Duodenal mucosa (tissue), 2 donors: Measurements from ENCODE around the gene ATP2A2.

Experiments used
- H3K27ac ChIP-seq: one replicate; pipeline ENCODE4 v1.7.0; 2013; ENCODE audit warnings: low read depth, low read length
- H3K27me3 ChIP-seq, 2 donors: one replicate each; pipeline ENCODE4 v1.7.0; 2013; ENCODE audit warnings: low read length in 2 of 2, control low read depth in 1 of 2; ENCODE audit not compliant: insufficient read depth in 2 of 2, control insufficient read depth in 1 of 2
- H3K36me3 ChIP-seq, 2 donors: one replicate each; pipeline ENCODE4 v1.7.0; 2013; ENCODE audit warnings: low read length in 2 of 2, control low read depth in 1 of 2; ENCODE audit not compliant: insufficient read depth in 2 of 2, control insufficient read depth in 1 of 2
- H3K4me1 ChIP-seq, 2 donors: one replicate each; pipeline ENCODE4 v1.7.0; 2013; ENCODE audit warnings: low read length in 2 of 2, control low read depth in 1 of 2; ENCODE audit not compliant: insufficient read depth in 2 of 2, control insufficient read depth in 1 of 2
- H3K4me3 ChIP-seq, 2 donors: one replicate each; pipeline ENCODE4 v1.7.0; 2013; ENCODE audit warnings: low read length in 2 of 2, low read depth in 1 of 2
- H3K9ac ChIP-seq, 2 donors: one replicate each; pipeline ENCODE4 v1.7.0; 2013; ENCODE audit warnings: low read length in 2 of 2, low read depth in 1 of 2
- H3K9me3 ChIP-seq, 2 donors: one replicate each; pipeline ENCODE4 v1.7.0; 2013; ENCODE audit warnings: low read length in 2 of 2, control low read depth in 1 of 2; ENCODE audit not compliant: control insufficient read depth in 1 of 2

Gene ATP2A2

GRCh38 chr12:110289044-110289710, 8.1 kb downstream of the ATP2A2 start:
- Histone ChIP-seq H3K27me3 (no peaks in the 10 kb centered on the region), H3K27ac (peak overlapping the region; percentile 37), H3K36me3 (peaks cover 12 to 46% of the 10 kb centered on the region in 2 donors), H3K9ac (no peak overlapping the region), H3K4me1 (peaks cover 11 to 36% of the 10 kb centered on the region in 2 donors), H3K9me3 (no peaks in the 10 kb centered on the region), H3K4me3 (no peak overlapping the region)

DNA sequence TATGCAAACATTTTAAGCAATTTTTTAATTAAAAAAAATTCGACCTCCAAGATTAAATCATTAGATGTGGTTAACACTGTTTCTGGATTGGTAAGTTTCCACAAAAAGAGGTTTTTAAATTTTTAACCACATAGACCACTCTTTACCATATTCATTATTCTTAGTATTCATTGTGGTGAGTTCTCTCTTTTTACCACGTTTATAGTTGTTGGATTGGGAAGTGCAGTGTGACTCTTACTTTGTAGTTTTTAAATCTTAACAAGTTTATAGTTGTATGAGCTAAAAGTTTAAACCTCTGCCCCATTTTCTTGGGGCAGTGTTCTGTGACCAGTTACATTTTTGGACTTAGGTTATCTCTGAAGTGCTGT, 8.6 kb downstream of the ATP2A2 start:
- Histone ChIP-seq H3K9ac (no peak overlapping the region), H3K4me1 (peaks cover 8 to 31% of the 10 kb centered on the region in 2 donors), H3K27ac (no peak overlapping the region), H3K9me3 (no peaks in the 10 kb centered on the region), H3K36me3 (peaks cover 12 to 52% of the 10 kb centered on the region in 2 donors), H3K27me3 (no peaks in the 10 kb centered on the region), H3K4me3 (no peak overlapping the region)

GRCh38 chr12:110301065-110301806, 20.2 kb downstream of the ATP2A2 start:
- no peaks in the 10 kb centered on the region for H3K27me3 ChIP-seq
- H3K4me1 ChIP-seq = peaks cover 3 to 18% of the 10 kb centered on the region in 2 donors
- H3K9ac ChIP-seq = peak overlapping the region in 1 of 2 donors; percentile 26
- H3K36me3 ChIP-seq = peaks cover 38 to 87% of the 10 kb centered on the region in 2 donors
- no peaks in the 10 kb centered on the region for H3K9me3 ChIP-seq
- H3K4me3 ChIP-seq = no peak overlapping the region
- no peak overlapping the region for H3K27ac ChIP-seq

DNA sequence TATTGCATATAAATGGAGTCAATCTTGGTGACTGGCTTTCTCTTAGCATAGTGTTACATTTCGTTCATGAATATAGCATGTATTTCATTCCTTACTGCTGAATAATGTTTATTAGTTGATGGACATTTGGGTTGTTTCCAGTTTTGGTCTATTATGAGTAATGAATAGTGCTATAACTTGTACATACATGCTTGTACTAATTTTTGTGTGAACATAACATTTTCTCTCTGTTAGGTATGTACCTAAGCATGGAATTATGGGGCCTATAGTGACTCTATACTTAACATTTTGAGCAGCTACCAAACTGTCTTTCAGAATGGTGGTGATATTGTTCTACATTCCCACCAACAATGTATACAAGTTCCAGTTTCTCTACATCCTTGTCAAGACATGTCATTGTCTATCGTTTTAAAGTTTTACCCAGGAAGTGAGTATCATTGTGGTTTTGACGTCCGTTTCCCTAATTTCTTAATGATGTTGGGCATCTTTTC, 23.1 kb downstream of the ATP2A2 start:
- Histone ChIP-seq H3K36me3 (peaks cover 14 to 70% of the 10 kb centered on the region in 2 donors), H3K27me3 (no peaks in the 10 kb centered on the region), H3K4me3 (no peak overlapping the region), H3K9me3 (no peaks in the 10 kb centered on the region), H3K27ac (no peak overlapping the region), H3K9ac (no peak overlapping the region), H3K4me1 (peaks cover 3 to 26% of the 10 kb centered on the region in 2 donors)

- Histone ChIP-seq H3K9ac (no peak overlapping the region), H3K4me1 (peaks cover 3 to 23% of the 10 kb centered on the region in 2 donors), H3K27ac (no peak overlapping the region), H3K27me3 (no peaks in the 10 kb centered on the region), H3K9me3 (no peaks in the 10 kb centered on the region), H3K4me3 (no peak overlapping the region), H3K36me3 (peaks cover 6 to 40% of the 10 kb centered on the region in 2 donors)
Observed at GRCh38 chr12:110307372-110307771, 26.3 kb downstream of the ATP2A2 start.

GRCh38 chr12:110310763-110311162, 29.7 kb downstream of the ATP2A2 start:
- H3K9ac ChIP-seq = no peak overlapping the region
- no peaks in the 10 kb centered on the region for H3K9me3 ChIP-seq
- H3K4me3 ChIP-seq = no peak overlapping the region
- peaks cover 5 to 27% of the 10 kb centered on the region in 2 donors for H3K4me1 ChIP-seq
- peaks cover 6 to 13% of the 10 kb centered on the region in 2 donors for H3K36me3 ChIP-seq
- H3K27me3 ChIP-seq = no peaks in the 10 kb centered on the region
- no peak overlapping the region for H3K27ac ChIP-seq

GRCh38 chr12:110311903-110312302, 30.9 kb downstream of the ATP2A2 start:
- peaks cover 6 to 11% of the 10 kb centered on the region in 2 donors for H3K36me3 ChIP-seq

GRCh38 chr12:110312581-110313360, 31.7 kb downstream of the ATP2A2 start:
- Histone ChIP-seq H3K9me3 (no peaks in the 10 kb centered on the region), H3K9ac (no peak overlapping the region), H3K4me3 (no peak overlapping the region), H3K27ac (no peak overlapping the region), H3K36me3 (peaks cover 6 to 7% of the 10 kb centered on the region in 2 donors), H3K27me3 (no peaks in the 10 kb centered on the region), H3K4me1 (peaks cover 5 to 25% of the 10 kb centered on the region in 2 donors)

More at GRCh38 chr12:110311903-110312302, 30.9 kb downstream of the ATP2A2 start:
- Histone ChIP-seq H3K4me1 (peaks cover 5 to 27% of the 10 kb centered on the region in 2 donors), H3K4me3 (no peak overlapping the region), H3K9ac (no peak overlapping the region), H3K27ac (no peak overlapping the region), H3K27me3 (no peaks in the 10 kb centered on the region), H3K9me3 (no peaks in the 10 kb centered on the region)

DNA sequence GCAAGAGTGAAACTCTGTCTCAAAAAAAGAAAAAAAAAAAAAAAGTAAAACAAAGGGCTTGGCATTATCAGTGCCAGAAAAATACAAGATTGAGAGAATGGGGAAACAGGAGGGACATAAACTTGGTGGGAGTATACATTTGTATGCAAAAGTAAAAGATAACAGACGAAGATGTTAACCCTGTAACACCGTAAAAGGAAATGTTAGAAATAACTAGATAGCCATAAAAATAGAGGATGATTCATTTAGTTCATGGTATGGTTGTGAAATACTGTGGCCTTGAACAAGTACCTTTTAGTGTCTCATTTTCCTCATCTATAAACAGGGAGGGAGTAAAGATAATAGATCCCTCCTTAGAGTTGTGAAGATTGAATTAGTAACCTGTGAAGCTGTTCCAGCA, 33.3 kb downstream of the ATP2A2 start:
- Histone ChIP-seq H3K27ac (no peak overlapping the region), H3K9me3 (no peaks in the 10 kb centered on the region), H3K36me3 (peaks cover 7 to 17% of the 10 kb centered on the region in 2 donors), H3K9ac (no peak overlapping the region), H3K4me1 (peaks cover 5 to 27% of the 10 kb centered on the region in 2 donors), H3K4me3 (no peak overlapping the region), H3K27me3 (no peaks in the 10 kb centered on the region)
